Stomach (tissue), 4 donors: ENCODE measurements around the gene FAM98B.

Source experiments
- CTCF ChIP-seq, 7 experiments: fragments of 450-650 bp in 4 of 7; fragments of 200-600 bp in 3 of 7; sonication (generic) in 3 of 7; IDR thresholded peaks; one replicate each; pipeline ENCODE4 v1.5.1; 2016 to 2019; ENCODE audit warnings: antibody characterized with exemption in 7 of 7, control low read depth in 2 of 7, mild to moderate bottlenecking in 1 of 7
- EP300 ChIP-seq: sonication (generic); formaldehyde crosslinking; IDR thresholded peaks from one replicate; pipeline ENCODE4 v1.6.1; 2017; ENCODE audit warnings: antibody characterized with exemption
- POLR2A ChIP-seq, 4 donors: fragments of 450-650 bp; IDR thresholded peaks; one replicate each; pipeline ENCODE4 v1.6.1; 2016; ENCODE audit warnings: antibody characterized with exemption in 4 of 4, control low read depth in 2 of 4, mild to moderate bottlenecking in 1 of 4, moderate library complexity in 1 of 4
- POLR2AphosphoS5 ChIP-seq, 3 donors: sonication (generic); formaldehyde crosslinking; IDR thresholded peaks; one replicate each; pipeline ENCODE4 v1.6.1; 2016; ENCODE audit warnings: antibody characterized with exemption in 3 of 3

GRCh38 chr15:38406436-38406835 is 47.5 kb upstream of the FAM98B start:
- TF ChIP-seq CTCF (IDR thresholded peaks at IDR 0.05): no peak
- TF ChIP-seq POLR2A (IDR thresholded peaks at IDR 0.05): no peak
- TF ChIP-seq POLR2AphosphoS5 (IDR thresholded peaks at IDR 0.05): no peak
- TF ChIP-seq EP300: no peak
